ENCODE measurements around the gene ANAPC1. TPM values are rescaled to one million over a fixed set of nuclear protein-coding genes. Genes with fewer than 3 reads are reported as not detected.
A peak's percentile ranks its signal among the peaks of the same experiment; 100 is the strongest.
"Not testable (repeated sequence)": the region's sequence is repeated elsewhere in the genome, so short reads cannot be mapped to it uniquely, and the experiment has no call there.

The ANAPC1 gene
- total RNA-seq, 1 experiment from 2014 or later, result 94.4 TPM

GRCh38 chr2:111812970-111813622 lies 70.9 kb downstream of the ANAPC1 start:
- H3F3A ChIP-seq (ENCODE audit: low read length, unreplicated experiment); H4K20me1 ChIP-seq (ENCODE audit: low read length); H3K79me2 ChIP-seq (ENCODE audit: low read length); H3K9me2 ChIP-seq (replicated peaks; ENCODE audit: low read length); CTCF ChIA-PET; H3K4me1 ChIP-seq (ENCODE audit: insufficient read depth, low read length); BruUV-seq (replicated peaks); H2AFZ ChIP-seq (ENCODE audit: low read length); H3K4me3 ChIP-seq (ENCODE audit: low read length); DNase-seq; H3K27ac ChIP-seq (ENCODE audit: low read length); intact Hi-C loops (cut with micrococcal nuclease); H3K4me2 ChIP-seq (ENCODE audit: low read length); H3K9ac ChIP-seq (ENCODE audit: low read length); H3K36me3 ChIP-seq (ENCODE audit: low read depth, low read length); POLR2A ChIA-PET (ENCODE audit: unreplicated experiment); H3K9me3 ChIP-seq (ENCODE audit: low read length); H3K27me3 ChIP-seq (ENCODE audit: low read length): not testable (repeated sequence)
- peak; percentile 74 for ATAC-seq

- H3K4me3 ChIP-seq (ENCODE audit: low read length); ATAC-seq; H3K9me3 ChIP-seq (ENCODE audit: low read length); H3K79me2 ChIP-seq (ENCODE audit: low read length); BruUV-seq (replicated peaks); H3K36me3 ChIP-seq (ENCODE audit: low read depth, low read length); H2AFZ ChIP-seq (ENCODE audit: low read length); H3K27me3 ChIP-seq (ENCODE audit: low read length); H3K9me2 ChIP-seq (replicated peaks; ENCODE audit: low read length); intact Hi-C loops (cut with micrococcal nuclease); H3K27ac ChIP-seq (ENCODE audit: low read length); DNase-seq; H3K9ac ChIP-seq (ENCODE audit: low read length); H3K4me2 ChIP-seq (ENCODE audit: low read length); H3K4me1 ChIP-seq (ENCODE audit: insufficient read depth, low read length); H4K20me1 ChIP-seq (ENCODE audit: low read length); CTCF ChIA-PET; H3F3A ChIP-seq (ENCODE audit: low read length, unreplicated experiment); POLR2A ChIA-PET (ENCODE audit: unreplicated experiment): not testable (repeated sequence)
Measured at GRCh38 chr2:111790633-111791032, 93.4 kb downstream of the ANAPC1 start.

- H3K27me3 ChIP-seq (ENCODE audit: low read length); H2AFZ ChIP-seq (ENCODE audit: low read length); BruUV-seq (replicated peaks); H3F3A ChIP-seq (ENCODE audit: low read length, unreplicated experiment); H3K79me2 ChIP-seq (ENCODE audit: low read length); POLR2A ChIA-PET (ENCODE audit: unreplicated experiment); intact Hi-C loops (cut with micrococcal nuclease); H3K36me3 ChIP-seq (ENCODE audit: low read depth, low read length); H3K4me3 ChIP-seq (ENCODE audit: low read length); CTCF ChIA-PET; H3K9ac ChIP-seq (ENCODE audit: low read length); H3K9me3 ChIP-seq (ENCODE audit: low read length); H4K20me1 ChIP-seq (ENCODE audit: low read length); ATAC-seq; H3K4me2 ChIP-seq (ENCODE audit: low read length); H3K4me1 ChIP-seq (ENCODE audit: insufficient read depth, low read length); DNase-seq; H3K9me2 ChIP-seq (replicated peaks; ENCODE audit: low read length); H3K27ac ChIP-seq (ENCODE audit: low read length): not testable (repeated sequence)
Measured at GRCh38 chr2:111784081-111784480, 99.9 kb downstream of the ANAPC1 start.

- H3K27ac ChIP-seq (ENCODE audit: low read length); DNase-seq; POLR2A ChIA-PET (ENCODE audit: unreplicated experiment); CTCF ChIA-PET; H3K9ac ChIP-seq (ENCODE audit: low read length); intact Hi-C loops (cut with micrococcal nuclease); H3K4me1 ChIP-seq (ENCODE audit: insufficient read depth, low read length); H4K20me1 ChIP-seq (ENCODE audit: low read length); H3K9me3 ChIP-seq (ENCODE audit: low read length); H3F3A ChIP-seq (ENCODE audit: low read length, unreplicated experiment); H2AFZ ChIP-seq (ENCODE audit: low read length); H3K36me3 ChIP-seq (ENCODE audit: low read depth, low read length); ATAC-seq; H3K4me2 ChIP-seq (ENCODE audit: low read length); H3K9me2 ChIP-seq (replicated peaks; ENCODE audit: low read length); H3K4me3 ChIP-seq (ENCODE audit: low read length); H3K79me2 ChIP-seq (ENCODE audit: low read length); H3K27me3 ChIP-seq (ENCODE audit: low read length); BruUV-seq (replicated peaks): not testable (repeated sequence)
Measured at GRCh38 chr2:111782195-111782594, 101.8 kb downstream of the ANAPC1 start.

GRCh38 chr2:111781443-111782094 lies 102.4 kb downstream of the ANAPC1 start:
- H3K27ac ChIP-seq (ENCODE audit: low read length); H3K79me2 ChIP-seq (ENCODE audit: low read length); DNase-seq; H3K9me3 ChIP-seq (ENCODE audit: low read length); H3K36me3 ChIP-seq (ENCODE audit: low read depth, low read length); H3K4me2 ChIP-seq (ENCODE audit: low read length); H2AFZ ChIP-seq (ENCODE audit: low read length); H3K4me1 ChIP-seq (ENCODE audit: insufficient read depth, low read length); H3K4me3 ChIP-seq (ENCODE audit: low read length); H3K9me2 ChIP-seq (replicated peaks; ENCODE audit: low read length); H3K9ac ChIP-seq (ENCODE audit: low read length); intact Hi-C loops (cut with micrococcal nuclease); H3K27me3 ChIP-seq (ENCODE audit: low read length); ATAC-seq; H4K20me1 ChIP-seq (ENCODE audit: low read length); BruUV-seq (replicated peaks); POLR2A ChIA-PET (ENCODE audit: unreplicated experiment); CTCF ChIA-PET; H3F3A ChIP-seq (ENCODE audit: low read length, unreplicated experiment): not testable (repeated sequence)

- H3K4me2 ChIP-seq (ENCODE audit: low read length); H3K9ac ChIP-seq (ENCODE audit: low read length); H3K4me1 ChIP-seq (ENCODE audit: insufficient read depth, low read length); intact Hi-C loops (cut with micrococcal nuclease); H3K27ac ChIP-seq (ENCODE audit: low read length); H3K27me3 ChIP-seq (ENCODE audit: low read length); ATAC-seq; H3F3A ChIP-seq (ENCODE audit: low read length, unreplicated experiment); DNase-seq; H3K9me2 ChIP-seq (replicated peaks; ENCODE audit: low read length); BruUV-seq (replicated peaks); H4K20me1 ChIP-seq (ENCODE audit: low read length); H3K4me3 ChIP-seq (ENCODE audit: low read length); POLR2A ChIA-PET (ENCODE audit: unreplicated experiment); H3K36me3 ChIP-seq (ENCODE audit: low read depth, low read length); H2AFZ ChIP-seq (ENCODE audit: low read length); CTCF ChIA-PET; H3K9me3 ChIP-seq (ENCODE audit: low read length); H3K79me2 ChIP-seq (ENCODE audit: low read length): not testable (repeated sequence)
Measured at GRCh38 chr2:111777155-111777554, 106.8 kb downstream of the ANAPC1 start.

GRCh38 chr2:111776296-111776695 lies 107.7 kb downstream of the ANAPC1 start:
- H3K27me3 ChIP-seq (ENCODE audit: low read length); ATAC-seq; POLR2A ChIA-PET (ENCODE audit: unreplicated experiment); BruUV-seq (replicated peaks); H3K4me2 ChIP-seq (ENCODE audit: low read length); H3K27ac ChIP-seq (ENCODE audit: low read length); DNase-seq; CTCF ChIA-PET; H3K36me3 ChIP-seq (ENCODE audit: low read depth, low read length); H3F3A ChIP-seq (ENCODE audit: low read length, unreplicated experiment); H3K9me3 ChIP-seq (ENCODE audit: low read length); H3K4me1 ChIP-seq (ENCODE audit: insufficient read depth, low read length); H3K79me2 ChIP-seq (ENCODE audit: low read length); H3K4me3 ChIP-seq (ENCODE audit: low read length); H2AFZ ChIP-seq (ENCODE audit: low read length); H3K9me2 ChIP-seq (replicated peaks; ENCODE audit: low read length); intact Hi-C loops (cut with micrococcal nuclease); H4K20me1 ChIP-seq (ENCODE audit: low read length); H3K9ac ChIP-seq (ENCODE audit: low read length): not testable (repeated sequence)
